Measurements from ENCODE around the gene ZKSCAN3. TPM values are rescaled to one million over a fixed set of nuclear protein-coding genes. Genes with fewer than 3 reads are reported as not detected.
A peak's percentile ranks its signal among the peaks of the same experiment; 100 is the strongest.
"Not testable (repeated sequence)": the region's sequence is repeated elsewhere in the genome, so short reads cannot be mapped to it uniquely, and the experiment has no call there.

The ZKSCAN3 gene
- total and polyA plus RNA-seq, 2 experiments from 2014 or later, result 3.0 to 7.6 TPM

- H3K27me3 ChIP-seq (ENCODE audit: insufficient read depth), result no peaks in the 10 kb centered on the region
- H3K27ac ChIP-seq (ENCODE audit: low read depth), result no peak overlapping the region
- Mint-ChIP-seq H3K4me1 (peaks cover 12% of the 10 kb centered on the region), H3K27ac (peak overlapping the region; percentile 97), H3K27me3 (ENCODE audit: insufficient read depth, low read depth, poor library complexity) (peaks cover 6% of the 10 kb centered on the region), H3K4me3 (no peak overlapping the region), H3K36me3 (ENCODE audit: low read depth) (peaks cover 39% of the 10 kb centered on the region), H3K9me3 (peaks cover 20% of the 10 kb centered on the region; the same call in 2 of the 3 replicates)
- TF ChIP-seq POLR2AphosphoS5 (IDR thresholded peaks at IDR 0.05; ENCODE audit: low read depth), result no peak
- TF ChIP-seq, protein P1, sequence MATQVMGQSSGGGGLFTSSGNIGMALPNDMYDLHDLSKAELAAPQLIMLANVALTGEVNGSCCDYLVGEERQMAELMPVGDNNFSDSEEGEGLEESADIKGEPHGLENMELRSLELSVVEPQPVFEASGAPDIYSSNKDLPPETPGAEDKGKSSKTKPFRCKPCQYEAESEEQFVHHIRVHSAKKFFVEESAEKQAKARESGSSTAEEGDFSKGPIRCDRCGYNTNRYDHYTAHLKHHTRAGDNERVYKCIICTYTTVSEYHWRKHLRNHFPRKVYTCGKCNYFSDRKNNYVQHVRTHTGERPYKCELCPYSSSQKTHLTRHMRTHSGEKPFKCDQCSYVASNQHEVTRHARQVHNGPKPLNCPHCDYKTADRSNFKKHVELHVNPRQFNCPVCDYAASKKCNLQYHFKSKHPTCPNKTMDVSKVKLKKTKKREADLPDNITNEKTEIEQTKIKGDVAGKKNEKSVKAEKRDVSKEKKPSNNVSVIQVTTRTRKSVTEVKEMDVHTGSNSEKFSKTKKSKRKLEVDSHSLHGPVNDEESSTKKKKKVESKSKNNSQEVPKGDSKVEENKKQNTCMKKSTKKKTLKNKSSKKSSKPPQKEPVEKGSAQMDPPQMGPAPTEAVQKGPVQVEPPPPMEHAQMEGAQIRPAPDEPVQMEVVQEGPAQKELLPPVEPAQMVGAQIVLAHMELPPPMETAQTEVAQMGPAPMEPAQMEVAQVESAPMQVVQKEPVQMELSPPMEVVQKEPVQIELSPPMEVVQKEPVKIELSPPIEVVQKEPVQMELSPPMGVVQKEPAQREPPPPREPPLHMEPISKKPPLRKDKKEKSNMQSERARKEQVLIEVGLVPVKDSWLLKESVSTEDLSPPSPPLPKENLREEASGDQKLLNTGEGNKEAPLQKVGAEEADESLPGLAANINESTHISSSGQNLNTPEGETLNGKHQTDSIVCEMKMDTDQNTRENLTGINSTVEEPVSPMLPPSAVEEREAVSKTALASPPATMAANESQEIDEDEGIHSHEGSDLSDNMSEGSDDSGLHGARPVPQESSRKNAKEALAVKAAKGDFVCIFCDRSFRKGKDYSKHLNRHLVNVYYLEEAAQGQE (IDR thresholded peaks at IDR 0.05; ENCODE audit: unreplicated experiment), result no peak
- no peak for TF ChIP-seq ZNF331 (CRISPR knock-in tag; IDR thresholded peaks at IDR 0.05; ENCODE audit: low read depth)
- H3F3A ChIP-seq (replicated peaks; ENCODE audit: low read depth), result no peaks in the 10 kb centered on the region
- peak; percentile 19 for DNase-seq (ENCODE audit: low spot score)
- H3K4me3 ChIP-seq, result no peak overlapping the region
- no peaks in the 10 kb centered on the region; the same call in 1 of the 2 replicates for H4K20me1 ChIP-seq (replicated peaks; ENCODE audit: insufficient read depth)
- no peaks in the 10 kb centered on the region for H3K9me2 ChIP-seq (ENCODE audit: insufficient read depth)
- no peak overlapping the region for H3K4me2 ChIP-seq
- peaks cover 30% of the 10 kb centered on the region for H3K79me2 ChIP-seq (replicated peaks; ENCODE audit: insufficient read depth)
- no peak for ATAC-seq
- peaks cover 4% of the 10 kb centered on the region; the same call in 1 of the 2 replicates for H3K4me1 ChIP-seq (ENCODE audit: insufficient read depth)
- H2AFZ ChIP-seq, result no peak overlapping the region
- H3K36me3 ChIP-seq (ENCODE audit: insufficient read depth), result no peaks in the 10 kb centered on the region; the same call in 1 of the 2 replicates
Observed at GRCh38 chr6:28357036-28357435, 7.3 kb downstream of the ZKSCAN3 start.

GRCh38 chr6:28359562-28359961 lies 9.8 kb downstream of the ZKSCAN3 start:
- not testable (repeated sequence) for H3K36me3 ChIP-seq (ENCODE audit: insufficient read depth); H3K79me2 ChIP-seq (replicated peaks; ENCODE audit: insufficient read depth); H3K27me3 ChIP-seq (ENCODE audit: insufficient read depth); H3K27me3 Mint-ChIP-seq (ENCODE audit: insufficient read depth, low read depth, poor library complexity); H3K27ac ChIP-seq (ENCODE audit: low read depth); H2AFZ ChIP-seq; H3K9me2 ChIP-seq (ENCODE audit: insufficient read depth); H4K20me1 ChIP-seq (replicated peaks; ENCODE audit: insufficient read depth); ATAC-seq; H3K9me3 Mint-ChIP-seq; H3K4me3 Mint-ChIP-seq; H3K4me3 ChIP-seq; H3K4me2 ChIP-seq; DNase-seq (ENCODE audit: low spot score); H3F3A ChIP-seq (replicated peaks; ENCODE audit: low read depth); H3K4me1 ChIP-seq (ENCODE audit: insufficient read depth); H3K27ac Mint-ChIP-seq
- Mint-ChIP-seq H3K4me1 (peaks cover 12% of the 10 kb centered on the region), H3K36me3 (ENCODE audit: low read depth) (peaks cover 18% of the 10 kb centered on the region; the same call in 2 of the 3 replicates)

- peaks cover 8% of the 10 kb centered on the region; the same call in 2 of the 3 replicates for H3K9me3 Mint-ChIP-seq
- Histone ChIP-seq H3K4me1 (ENCODE audit: insufficient read depth) (0 out of 2 replicates have a peak, but pooled peaks cover 4% of the 10 kb centered on the region), H3K4me2 (no peak overlapping the region), H3K9me2 (ENCODE audit: insufficient read depth) (no peaks in the 10 kb centered on the region), H3K36me3 (ENCODE audit: insufficient read depth) (no peaks in the 10 kb centered on the region; the same call in 1 of the 2 replicates), H3K4me3 (no peak overlapping the region), H3K27ac (ENCODE audit: low read depth) (no peak overlapping the region), H3K79me2 (replicated peaks; ENCODE audit: insufficient read depth) (0 out of 2 replicates have a peak, but pooled peaks cover 6% of the 10 kb centered on the region), H3K27me3 (ENCODE audit: insufficient read depth) (no peaks in the 10 kb centered on the region), H3F3A (replicated peaks; ENCODE audit: low read depth) (no peaks in the 10 kb centered on the region), H4K20me1 (replicated peaks; ENCODE audit: insufficient read depth) (peaks cover 3% of the 10 kb centered on the region; the same call in 1 of the 2 replicates), H2AFZ (no peak overlapping the region)
- no peak overlapping the region for H3K27ac Mint-ChIP-seq
- peaks cover 29% of the 10 kb centered on the region for H3K36me3 Mint-ChIP-seq (ENCODE audit: low read depth)
- ATAC-seq, result no peak
- peaks cover 5% of the 10 kb centered on the region for H3K4me1 Mint-ChIP-seq
- no peak for DNase-seq (ENCODE audit: low spot score)
- peaks cover 2% of the 10 kb centered on the region for H3K27me3 Mint-ChIP-seq (ENCODE audit: insufficient read depth, low read depth, poor library complexity)
- H3K4me3 Mint-ChIP-seq, result no peak overlapping the region
- TF ChIP-seq JUNB (IDR thresholded peaks at IDR 0.05; ENCODE audit: unreplicated experiment), result no peak
- TF ChIP-seq, protein P1 (IDR thresholded peaks at IDR 0.05; ENCODE audit: unreplicated experiment), result no peak
- no peak for TF ChIP-seq CREB1 (CRISPR knock-in tag; IDR thresholded peaks at IDR 0.05; ENCODE audit: low read depth)
- TF ChIP-seq, protein P2, sequence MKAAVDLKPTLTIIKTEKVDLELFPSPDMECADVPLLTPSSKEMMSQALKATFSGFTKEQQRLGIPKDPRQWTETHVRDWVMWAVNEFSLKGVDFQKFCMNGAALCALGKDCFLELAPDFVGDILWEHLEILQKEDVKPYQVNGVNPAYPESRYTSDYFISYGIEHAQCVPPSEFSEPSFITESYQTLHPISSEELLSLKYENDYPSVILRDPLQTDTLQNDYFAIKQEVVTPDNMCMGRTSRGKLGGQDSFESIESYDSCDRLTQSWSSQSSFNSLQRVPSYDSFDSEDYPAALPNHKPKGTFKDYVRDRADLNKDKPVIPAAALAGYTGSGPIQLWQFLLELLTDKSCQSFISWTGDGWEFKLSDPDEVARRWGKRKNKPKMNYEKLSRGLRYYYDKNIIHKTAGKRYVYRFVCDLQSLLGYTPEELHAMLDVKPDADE (IDR thresholded peaks at IDR 0.05), result no peak
- no peak for TF ChIP-seq EZH2phosphoT487 (IDR thresholded peaks at IDR 0.05; ENCODE audit: unreplicated experiment)
Observed at GRCh38 chr6:28360961-28361360, 11.2 kb downstream of the ZKSCAN3 start.
